ENCODE measurements around the gene FREM1. TPM values are rescaled to one million over a fixed set of nuclear protein-coding genes. Genes with fewer than 3 reads are reported as not detected.

FREM1 gene
- total RNA-seq, 4 donors from 2014 or later: 2.2 to 12.7 (median 5.7) TPM

GRCh38 chr9:14760060-14760459, 150.2 kb downstream of the FREM1 start:
- Histone ChIP-seq H3K36me3 (no peaks in the 10 kb centered on the region), H3K27me3 (no peaks in the 10 kb centered on the region), H3K27ac (no peak overlapping the region), H3K4me1 (no peaks in the 10 kb centered on the region), H3K9me3 (no peaks in the 10 kb centered on the region), H3K4me3 (no peak overlapping the region)
- in situ Hi-C loops (cut with MboI; ENCODE audit: low pct_ligation_motif_present in 1 of 4, low pct_unique_long_range_greater_than_20kb in 1 of 4, low sequenced_read_pairs in 3 of 4) (loop anchor here in 1 of 4 donors (25.0 kb wide), 2 partner anchors 148 to 377 kb away; no protein-coding TSS in a partner anchor), intact Hi-C loops (cut with DNase I; ENCODE audit: low total_unique reads) (no loop called here)
- no peak for DNase-seq
- WGBS, 2 donors (ENCODE audit: low coverage in 1 of 2): 0% methylated on average over 1 of the region's 1 CpG
- TF ChIP-seq EP300 (IDR thresholded peaks at IDR 0.05; ENCODE audit: low read depth) (no peak), CTCF (IDR thresholded peaks at IDR 0.05) (no peak), POLR2A (IDR thresholded peaks at IDR 0.05) (no peak), POLR2AphosphoS5 (IDR thresholded peaks at IDR 0.05) (no peak)

GRCh38 chr9:14756291-14756690, 153.9 kb downstream of the FREM1 start:
- 73 to 80% methylated on average over 1 of the region's 1 CpG for WGBS, 2 donors (ENCODE audit: low coverage in 1 of 2)
- intact Hi-C loops (cut with DNase I; ENCODE audit: low total_unique reads): no loop called here

GRCh38 chr9:14752871-14753270, 157.4 kb downstream of the FREM1 start:
- H3K9me3 ChIP-seq: no peaks in the 10 kb centered on the region
- no peak for TF ChIP-seq EP300 (IDR thresholded peaks at IDR 0.05; ENCODE audit: low read depth)
- TF ChIP-seq POLR2A (IDR thresholded peaks at IDR 0.05): no peak
- TF ChIP-seq CTCF (IDR thresholded peaks at IDR 0.05): no peak
- no peak for TF ChIP-seq POLR2AphosphoS5 (IDR thresholded peaks at IDR 0.05)
- in situ Hi-C loops (cut with MboI; ENCODE audit: low pct_ligation_motif_present in 1 of 4, low pct_unique_long_range_greater_than_20kb in 1 of 4, low sequenced_read_pairs in 3 of 4) (loop anchor here in 1 of 4 donors (25.0 kb wide), 2 partner anchors 141 to 384 kb away; no protein-coding TSS in a partner anchor), intact Hi-C loops (cut with DNase I; ENCODE audit: low total_unique reads) (no loop called here)
- no peak for DNase-seq
- H3K4me1 ChIP-seq: no peaks in the 10 kb centered on the region
- H3K4me3 ChIP-seq: no peak overlapping the region
- no peaks in the 10 kb centered on the region for H3K27me3 ChIP-seq
- H3K27ac ChIP-seq: no peak overlapping the region
- 77 to 94% methylated on average over 1 of the region's 1 CpG for WGBS, 2 donors (ENCODE audit: low coverage in 1 of 2)
- no peaks in the 10 kb centered on the region for H3K36me3 ChIP-seq

More at GRCh38 chr9:14756291-14756690, 153.9 kb downstream of the FREM1 start:
- no peak for TF ChIP-seq POLR2AphosphoS5 (IDR thresholded peaks at IDR 0.05)
- no peak for TF ChIP-seq POLR2A (IDR thresholded peaks at IDR 0.05)
- TF ChIP-seq CTCF (IDR thresholded peaks at IDR 0.05): no peak
- TF ChIP-seq EP300 (IDR thresholded peaks at IDR 0.05; ENCODE audit: low read depth): no peak
- in situ Hi-C loops (cut with MboI; ENCODE audit: low pct_ligation_motif_present in 1 of 4, low pct_unique_long_range_greater_than_20kb in 1 of 4, low sequenced_read_pairs in 3 of 4): loop anchor here in 1 of 4 donors (25.0 kb wide), 2 partner anchors 144 to 381 kb away; no protein-coding TSS in a partner anchor
- H3K9me3 ChIP-seq: no peaks in the 10 kb centered on the region
- no peaks in the 10 kb centered on the region for H3K4me1 ChIP-seq
- no peak overlapping the region for H3K27ac ChIP-seq
- H3K27me3 ChIP-seq: no peaks in the 10 kb centered on the region
- DNase-seq: no peak
- no peaks in the 10 kb centered on the region for H3K36me3 ChIP-seq
- no peak overlapping the region for H3K4me3 ChIP-seq

- intact Hi-C loops (cut with DNase I; ENCODE audit: low total_unique reads): no loop called here
- TF ChIP-seq EP300 (IDR thresholded peaks at IDR 0.05; ENCODE audit: low read depth) (no peak), POLR2AphosphoS5 (IDR thresholded peaks at IDR 0.05) (no peak), POLR2A (IDR thresholded peaks at IDR 0.05) (no peak), CTCF (IDR thresholded peaks at IDR 0.05) (no peak)
- WGBS, 2 donors (ENCODE audit: low coverage in 1 of 2): 40 to 62% methylated on average over 1 of the region's 1 CpG
- Histone ChIP-seq H3K36me3 (no peaks in the 10 kb centered on the region), H3K9me3 (no peaks in the 10 kb centered on the region), H3K27ac (no peak overlapping the region), H3K4me1 (no peaks in the 10 kb centered on the region), H3K4me3 (no peak overlapping the region), H3K27me3 (no peaks in the 10 kb centered on the region)
- DNase-seq: no peak
- in situ Hi-C loops (cut with MboI; ENCODE audit: low pct_ligation_motif_present in 1 of 4, low pct_unique_long_range_greater_than_20kb in 1 of 4, low sequenced_read_pairs in 3 of 4): loop anchor here in 1 of 4 donors (25.0 kb wide), 2 partner anchors 140 to 385 kb away; no protein-coding TSS in a partner anchor
Measured at GRCh38 chr9:14752271-14752670, 158.0 kb downstream of the FREM1 start.
